Lower lobe of right lung (tissue), 2 donors: ENCODE results near the gene FKBP1B. TPM values are rescaled to one million over a fixed set of nuclear protein-coding genes. Genes with fewer than 3 reads are reported as not detected.

ENCODE experiments used
- ATAC-seq, 2 donors: fragments of 200-7000 bp; cut with Tn5 transposase; one replicate each; pipeline ENCODE4 v1.9.1; 2020 to 2022; ENCODE audit warnings: mild to moderate bottlenecking in 2 of 2, moderate library complexity in 2 of 2
- DNase-seq: peaks from one replicate; pipeline ENCODE4 v3.0.0-alpha.2; 2020
- H3K27ac ChIP-seq: fragments of 200-600 bp; one replicate; pipeline ENCODE4 v1.8.0; 2022
- H3K27me3 ChIP-seq: fragments of 200-600 bp; one replicate; pipeline ENCODE4 v1.8.0; 2022; ENCODE audit warnings: low read depth
- H3K36me3 ChIP-seq: fragments of 200-600 bp; one replicate; pipeline ENCODE4 v1.8.0; 2022; ENCODE audit warnings: mild to moderate bottlenecking
- H3K4me1 ChIP-seq: fragments of 200-600 bp; one replicate; pipeline ENCODE4 v1.8.0; 2022
- H3K4me3 ChIP-seq: fragments of 200-600 bp; one replicate; pipeline ENCODE4 v1.8.0; 2022; ENCODE audit warnings: mild to moderate bottlenecking
- H3K9me3 ChIP-seq: fragments of 200-600 bp; one replicate; pipeline ENCODE4 v1.8.0; 2022
- CTCF ChIP-seq: fragments of 200-600 bp; IDR thresholded peaks from one replicate; pipeline ENCODE4 v1.8.0; 2022; ENCODE audit warnings: antibody characterized with exemption, mild to moderate bottlenecking
- intact Hi-C: fragments of 100-400 bp; cut with DNase I; formaldehyde crosslinking; loops from one replicate; pipeline ENCODE4 v1.11.0; 2022
- total RNA-seq: library from RNA; stranded (reverse); fragmentation: NEBNext Ultra II Directional; extraction: Animal tissue kit (Norgen Biotek cat#: 25700); gene quantifications from one replicate; pipeline ENCODE4 v1.2.1, GENCODE V29; 2021
- donor health status: DM: no; HTN: yes; CAD: no; lungs with severe emphysema.

FKBP1B gene
- total RNA-seq, 1 donor from 2014 or later: 16.4 TPM

GRCh38 chr2:24045511-24046508 lies 3.7 kb upstream of the FKBP1B start:
- Histone ChIP-seq H3K4me3 (peak overlapping the region; percentile 77), H3K4me1 (peaks cover 30% of the 10 kb centered on the region), H3K27me3 (no peaks in the 10 kb centered on the region), H3K27ac (no peak overlapping the region), H3K9me3 (no peaks in the 10 kb centered on the region), H3K36me3 (no peaks in the 10 kb centered on the region)
- ATAC-seq: no peak
- no peak for DNase-seq
- no peak for TF ChIP-seq CTCF
- intact Hi-C loops: no loop called here

GRCh38 chr2:24046599-24046929 lies 3.0 kb upstream of the FKBP1B start:
- Histone ChIP-seq H3K27ac (peak overlapping the region; percentile 56), H3K9me3 (no peaks in the 10 kb centered on the region)
- no peak for DNase-seq

GRCh38 chr2:24046930-24047702 lies 2.4 kb upstream of the FKBP1B start, which contains the start of gene WDCP:
Gene WDCP (minus strand): TSS chr2:24047391. CDS start chr2:24039494, 7,897 bp downstream.
- intact Hi-C loops: no loop called here
- DNase-seq (peak; percentile 97), ATAC-seq (peak; percentile 98 to 99)
- no peaks in the 10 kb centered on the region for H3K9me3 ChIP-seq
- H3K36me3 ChIP-seq: no peaks in the 10 kb centered on the region
- no peak for TF ChIP-seq CTCF
- no peaks in the 10 kb centered on the region for H3K27me3 ChIP-seq
- H3K27ac ChIP-seq: peak within 1 kb of the TSS; percentile 56
- peak within 1 kb of the TSS; percentile 77 for H3K4me3 ChIP-seq
- peaks cover 30% of the 10 kb centered on the region for H3K4me1 ChIP-seq

More at GRCh38 chr2:24046599-24046929, 3.0 kb upstream of the FKBP1B start:
- H3K27me3 ChIP-seq: no peaks in the 10 kb centered on the region
- intact Hi-C loops: no loop called here
- no peak for ATAC-seq
- no peak for TF ChIP-seq CTCF
- H3K4me3 ChIP-seq: peak overlapping the region; percentile 77
- peaks cover 30% of the 10 kb centered on the region for H3K4me1 ChIP-seq
- no peaks in the 10 kb centered on the region for H3K36me3 ChIP-seq

GRCh38 chr2:24047703-24048033 lies 1.9 kb upstream of the FKBP1B start:
- intact Hi-C loops: no loop called here
- ATAC-seq: no peak

More at GRCh38 chr2:24047703-24048033, 1.9 kb upstream of the FKBP1B start:
- Histone ChIP-seq H3K9me3 (no peaks in the 10 kb centered on the region), H3K4me1 (peaks cover 30% of the 10 kb centered on the region), H3K36me3 (no peaks in the 10 kb centered on the region), H3K4me3 (peak overlapping the region; percentile 77), H3K27me3 (no peaks in the 10 kb centered on the region), H3K27ac (peak overlapping the region; percentile 39)
- DNase-seq: no peak
- no peak for TF ChIP-seq CTCF
